GM20000 (cell line): ENCODE data around the gene TTK.

Experiments used
- DNase-seq: peaks from one replicate; pipeline ENCODE4 v3.0.0; 2012; ENCODE audit warnings: low spot score
- CTCF ChIP-seq: IDR thresholded peaks from 2 replicates; pipeline ENCODE4 v1.5.1; 2012; ENCODE audit warnings: mild to moderate bottlenecking, control low read depth; ENCODE audit errors: extremely low read depth, missing control alignments

TTK gene

GRCh38 chr6:79984261-79984660, 20.2 kb upstream of the TTK start:
- DNase-seq: no peak
- TF ChIP-seq CTCF: no peak

GRCh38 chr6:79985128-79985527, 19.3 kb upstream of the TTK start:
- no peak for TF ChIP-seq CTCF
- DNase-seq: no peak

- no peak for TF ChIP-seq CTCF
- DNase-seq: no peak
Observed at GRCh38 chr6:79989641-79990040, 14.8 kb upstream of the TTK start.

- TF ChIP-seq CTCF: no peak
- DNase-seq: no peak
Observed at GRCh38 chr6:79993012-79993910, 11.2 kb upstream of the TTK start.

- no peak for TF ChIP-seq CTCF
- DNase-seq: no peak
Observed at GRCh38 chr6:79993911-79994309, 10.5 kb upstream of the TTK start.

GRCh38 chr6:79997728-79998127, 6.7 kb upstream of the TTK start:
- no peak for TF ChIP-seq CTCF
- no peak for DNase-seq

GRCh38 chr6:80001337-80001736, 3.1 kb upstream of the TTK start:
- no peak for TF ChIP-seq CTCF

More at GRCh38 chr6:80001337-80001736, 3.1 kb upstream of the TTK start:
- no peak for DNase-seq
